HepG2 (cell line): ENCODE measurements around the gene RORC. TPM values are rescaled to one million over a fixed set of nuclear protein-coding genes. Genes with fewer than 3 reads are reported as not detected.
A peak's percentile ranks its signal among the peaks of the same experiment; 100 is the strongest.

Experiments
- ARID2 ChIP-seq: sonication (generic); formaldehyde crosslinking; IDR thresholded peaks from 2 replicates; pipeline ENCODE4 v1.8.1; 2022; ENCODE audit warnings: mild to moderate bottlenecking, missing genetic modification reagents, borderline replicate concordance
- CTCF ChIP-seq: sonication (generic); formaldehyde crosslinking; IDR thresholded peaks from 2 replicates; pipeline ENCODE4 v1.5.0; 2020; ENCODE audit warnings: mild to moderate bottlenecking, missing genetic modification reagents, moderate library complexity
- FOXA1 ChIP-seq, 2 experiments: fragments of 450-650 bp in 1 of 2; sonication (generic) in 1 of 2; formaldehyde crosslinking in 1 of 2; IDR thresholded peaks; 2 replicates each; pipeline versions ENCODE4 v1.4.0 to v1.6.1; 2016 to 2020; ENCODE audit warnings: missing genetic modification reagents in 1 of 2
- HBP1 ChIP-seq: IDR thresholded peaks from 2 replicates; pipeline ENCODE4 v1.6.1; 2016; ENCODE audit warnings: low read depth, control low read depth
- HNRNPUL1 ChIP-seq: fragments of 200-400 bp; formaldehyde crosslinking; IDR thresholded peaks from 2 replicates; pipeline ENCODE4 v1.6.1; 2017; ENCODE audit warnings: low read depth, mild to moderate bottlenecking, low read length, moderate library complexity
- KAT8 ChIP-seq: IDR thresholded peaks from 2 replicates; pipeline ENCODE4 v1.6.1; 2016; ENCODE audit warnings: missing genetic modification reagents, missing compliant biosample characterization
- KLF11 ChIP-seq: IDR thresholded peaks from 2 replicates; pipeline ENCODE4 v1.6.1; 2016; ENCODE audit warnings: missing compliant biosample characterization
- MBNL3 ChIP-seq: fragments of 250-450 bp; sonication (Bioruptor Pico); conservative IDR thresholded peaks from 2 replicates; pipeline ENCODE4 v1.8.0; 2022; ENCODE audit warnings: mild to moderate bottlenecking, inconsistent platforms
- PAF1 ChIP-seq: IDR thresholded peaks from 2 replicates; pipeline ENCODE4 v1.6.1; 2016; ENCODE audit warnings: missing genetic modification reagents, missing compliant biosample characterization
- PHF5A ChIP-seq: IDR thresholded peaks from one replicate; pipeline ENCODE4 v1.6.1; 2018; ENCODE audit warnings: low read depth, missing genetic modification reagents; ENCODE audit not compliant: unreplicated experiment
- SP1 ChIP-seq, 2 experiments: fragments of 450-650 bp in 1 of 2; sonication (generic) in 1 of 2; formaldehyde crosslinking in 1 of 2; IDR thresholded peaks; 2 replicates each; pipeline versions ENCODE4 v1.4.0 to v1.6.1; 2016 to 2020; ENCODE audit warnings: missing genetic modification reagents in 1 of 2
- ZBTB3 ChIP-seq: sonication (generic); formaldehyde crosslinking; IDR thresholded peaks from 2 replicates; pipeline ENCODE4 v1.4.0; 2020; ENCODE audit warnings: low read depth, mild to moderate bottlenecking, moderate library complexity, missing genetic modification reagents, borderline replicate concordance
- ZNF333 ChIP-seq: sonication (generic); formaldehyde crosslinking; IDR thresholded peaks from 2 replicates; pipeline ENCODE4 v1.4.0; 2020; ENCODE audit warnings: mild to moderate bottlenecking, missing genetic modification reagents, borderline replicate concordance
- ZNF343 ChIP-seq: sonication (generic); formaldehyde crosslinking; IDR thresholded peaks from 2 replicates; pipeline ENCODE4 v1.4.0; 2020; ENCODE audit warnings: mild to moderate bottlenecking, missing genetic modification reagents
- ZNF557 ChIP-seq: sonication (generic); formaldehyde crosslinking; IDR thresholded peaks from 2 replicates; pipeline ENCODE4 v1.4.0; 2020; ENCODE audit warnings: missing genetic modification reagents
- ZNF615 ChIP-seq: sonication (generic); formaldehyde crosslinking; IDR thresholded peaks from 2 replicates; pipeline ENCODE4 v1.5.0; 2020; ENCODE audit warnings: mild to moderate bottlenecking, missing genetic modification reagents, borderline replicate concordance
- ZNF792 ChIP-seq: IDR thresholded peaks from 2 replicates; pipeline ENCODE4 v1.6.1; 2016
- polyA plus RNA-seq, 8 experiments: library from polyadenylated mRNA; depleted of rRNA in 3 of 8; stranded (reverse) in 7 of 8; unstranded in 1 of 8; fragments of >200 nt; fragmentation: Illumina TruSeq in 4 of 8; extraction: Trizol in 4 of 8; gene quantifications; 2 replicates each; pipeline versions ENCODE4 v1.2.1 to v1.2.3, GENCODE V29; 2011 to 2016; ENCODE audit warnings: low read depth in 4 of 8, missing spikeins in 1 of 8, mixed read lengths in 1 of 8; ENCODE audit not compliant: insufficient read depth in 1 of 8
- total RNA-seq, 5 experiments: library from RNA; depleted of rRNA; stranded (reverse); fragments of >200 nt; fragmentation: Illumina TruSeq; extraction: Trizol; gene quantifications; 2 replicates each; pipeline ENCODE4 v1.2.3, GENCODE V29; 2016; ENCODE audit warnings: low read depth in 1 of 5
- TF ChIP-seq, protein P1 (sequence below): sonication (generic); formaldehyde crosslinking; IDR thresholded peaks from 2 replicates; pipeline ENCODE4 v1.4.0; 2020; ENCODE audit warnings: missing genetic modification reagents
- TF ChIP-seq, protein P2 (sequence below): sonication (generic); formaldehyde crosslinking; IDR thresholded peaks from 2 replicates; pipeline ENCODE4 v1.4.0; 2020; ENCODE audit warnings: missing genetic modification reagents, borderline replicate concordance
- TF ChIP-seq, protein P3 (sequence below): sonication (generic); formaldehyde crosslinking; IDR thresholded peaks from 2 replicates; pipeline ENCODE4 v1.4.0; 2020; ENCODE audit warnings: missing genetic modification reagents
- TF ChIP-seq, protein P4 (sequence below): sonication (generic); formaldehyde crosslinking; IDR thresholded peaks from 2 replicates; pipeline ENCODE4 v1.5.1; 2020; ENCODE audit warnings: mild to moderate bottlenecking, missing genetic modification reagents, borderline replicate concordance

Gene RORC
- total and polyA plus RNA-seq, 2 of the 13 experiments (the other 11 are each of a cell fraction or from before 2014, with no cell fraction given): 2.5 to 6.5 TPM

DNA sequence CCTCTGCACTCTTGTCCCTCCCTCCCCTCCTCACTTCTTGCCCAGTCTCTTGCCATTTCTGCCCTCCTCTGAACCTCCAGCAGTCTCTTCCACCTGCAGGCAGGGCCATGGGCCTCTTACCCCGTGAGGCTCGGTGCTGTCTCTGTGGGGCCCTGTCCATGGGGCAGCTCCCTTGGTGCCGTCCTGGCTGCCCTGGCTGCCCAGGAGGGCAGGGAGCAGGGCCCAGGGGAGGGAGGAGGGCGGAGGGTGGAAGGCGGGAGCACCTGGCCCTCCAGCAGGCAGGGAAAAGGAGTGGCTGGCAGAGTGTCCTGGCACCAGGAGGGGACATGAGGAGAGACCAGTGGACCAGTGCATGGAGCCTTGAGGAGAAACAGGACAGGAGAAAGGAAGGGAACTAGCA lies at the start of gene RORC (continued):
- TF ChIP-seq, protein P1, sequence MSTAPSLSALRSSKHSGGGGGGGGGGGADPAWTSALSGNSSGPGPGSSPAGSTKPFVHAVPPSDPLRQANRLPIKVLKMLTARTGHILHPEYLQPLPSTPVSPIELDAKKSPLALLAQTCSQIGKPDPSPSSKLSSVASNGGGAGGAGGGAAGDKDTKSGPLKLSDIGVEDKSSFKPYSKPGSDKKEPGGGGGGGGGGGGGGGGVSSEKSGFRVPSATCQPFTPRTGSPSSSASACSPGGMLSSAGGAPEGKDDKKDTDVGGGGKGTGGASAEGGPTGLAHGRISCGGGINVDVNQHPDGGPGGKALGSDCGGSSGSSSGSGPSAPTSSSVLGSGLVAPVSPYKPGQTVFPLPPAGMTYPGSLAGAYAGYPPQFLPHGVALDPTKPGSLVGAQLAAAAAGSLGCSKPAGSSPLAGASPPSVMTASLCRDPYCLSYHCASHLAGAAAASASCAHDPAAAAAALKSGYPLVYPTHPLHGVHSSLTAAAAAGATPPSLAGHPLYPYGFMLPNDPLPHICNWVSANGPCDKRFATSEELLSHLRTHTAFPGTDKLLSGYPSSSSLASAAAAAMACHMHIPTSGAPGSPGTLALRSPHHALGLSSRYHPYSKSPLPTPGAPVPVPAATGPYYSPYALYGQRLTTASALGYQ (CRISPR knock-in tag): no peak
- TF ChIP-seq PAF1 (CRISPR knock-in tag) (no peak), ZNF615 (CRISPR knock-in tag) (no peak; the same call in 1 of the 2 replicates), PHF5A (CRISPR knock-in tag) (peak; percentile 25), CTCF (CRISPR knock-in tag) (no peak), ZNF343 (CRISPR knock-in tag) (no peak), ZBTB3 (CRISPR knock-in tag) (no peak), ZNF333 (CRISPR knock-in tag) (no peak), ZNF557 (no peak), SP1 (IDR thresholded peaks at IDR 0.05) (no peak), SP1 (CRISPR knock-in tag; IDR thresholded peaks at IDR 0.05) (0 out of 2 replicates have a peak, but pooled peaks have one; percentile 28), ARID2 (CRISPR knock-in tag) (no peak), HNRNPUL1 (no peak), KLF11 (CRISPR knock-in tag) (no peak), HBP1 (no peak), ZNF792 (CRISPR knock-in tag) (no peak), MBNL3 (CRISPR knock-in tag) (no peak), FOXA1 (IDR thresholded peaks at IDR 0.05) (no peak), FOXA1 (CRISPR knock-in tag; IDR thresholded peaks at IDR 0.05) (no peak), KAT8 (CRISPR knock-in tag) (no peak)
- TF ChIP-seq, protein P2, sequence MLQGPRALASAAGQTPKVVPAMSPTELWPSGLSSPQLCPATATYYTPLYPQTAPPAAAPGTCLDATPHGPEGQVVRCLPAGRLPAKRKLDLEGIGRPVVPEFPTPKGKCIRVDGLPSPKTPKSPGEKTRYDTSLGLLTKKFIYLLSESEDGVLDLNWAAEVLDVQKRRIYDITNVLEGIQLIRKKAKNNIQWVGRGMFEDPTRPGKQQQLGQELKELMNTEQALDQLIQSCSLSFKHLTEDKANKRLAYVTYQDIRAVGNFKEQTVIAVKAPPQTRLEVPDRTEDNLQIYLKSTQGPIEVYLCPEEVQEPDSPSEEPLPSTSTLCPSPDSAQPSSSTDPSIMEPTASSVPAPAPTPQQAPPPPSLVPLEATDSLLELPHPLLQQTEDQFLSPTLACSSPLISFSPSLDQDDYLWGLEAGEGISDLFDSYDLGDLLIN (CRISPR knock-in tag): no peak
- TF ChIP-seq, protein P3, sequence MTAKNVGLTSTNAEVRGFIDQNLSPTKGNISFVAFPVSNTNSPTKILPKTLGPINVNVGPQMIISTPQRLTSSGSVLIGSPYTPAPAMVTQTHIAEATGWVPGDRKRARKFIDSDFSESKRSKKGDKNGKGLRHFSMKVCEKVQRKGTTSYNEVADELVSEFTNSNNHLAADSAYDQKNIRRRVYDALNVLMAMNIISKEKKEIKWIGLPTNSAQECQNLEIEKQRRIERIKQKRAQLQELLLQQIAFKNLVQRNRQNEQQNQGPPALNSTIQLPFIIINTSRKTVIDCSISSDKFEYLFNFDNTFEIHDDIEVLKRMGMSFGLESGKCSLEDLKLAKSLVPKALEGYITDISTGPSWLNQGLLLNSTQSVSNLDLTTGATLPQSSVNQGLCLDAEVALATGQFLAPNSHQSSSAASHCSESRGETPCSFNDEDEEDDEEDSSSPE (CRISPR knock-in tag): no peak
- TF ChIP-seq, protein P4, sequence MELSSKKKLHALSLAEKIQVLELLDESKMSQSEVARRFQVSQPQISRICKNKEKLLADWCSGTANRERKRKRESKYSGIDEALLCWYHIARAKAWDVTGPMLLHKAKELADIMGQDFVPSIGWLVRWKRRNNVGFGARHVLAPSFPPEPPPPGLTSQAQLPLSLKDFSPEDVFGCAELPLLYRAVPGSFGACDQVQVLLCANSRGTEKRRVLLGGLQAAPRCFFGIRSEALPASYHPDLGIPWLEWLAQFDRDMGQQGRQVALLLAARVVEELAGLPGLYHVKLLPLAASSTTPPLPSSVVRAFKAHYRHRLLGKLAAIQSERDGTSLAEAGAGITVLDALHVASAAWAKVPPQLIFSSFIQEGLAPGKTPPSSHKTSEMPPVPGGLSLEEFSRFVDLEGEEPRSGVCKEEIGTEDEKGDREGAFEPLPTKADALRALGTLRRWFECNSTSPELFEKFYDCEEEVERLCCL (CRISPR knock-in tag): no peak
